ENCODE measurements around the gene PROC.
"Not testable (repeated sequence)": the region's sequence is repeated elsewhere in the genome, so short reads cannot be mapped to it uniquely, and the experiment has no call there.

PROC gene

GRCh38 chr2:127397568-127398238 is 20.5 kb upstream of the PROC start:
- DNase-seq (ENCODE audit: low spot score), result no peak

- DNase-seq (ENCODE audit: low spot score), result peak; percentile 63
These were observed 20.0 kb upstream of the PROC start for GRCh38 chr2:127398239-127398590.

GRCh38 chr2:127400533-127400896 is 17.7 kb upstream of the PROC start:
- no peak for DNase-seq (ENCODE audit: low spot score)

GRCh38 chr2:127400897-127401756 is 17.1 kb upstream of the PROC start:
- no peak for DNase-seq (ENCODE audit: low spot score)

GRCh38 chr2:127401757-127402695 is 16.2 kb upstream of the PROC start:
- DNase-seq (ENCODE audit: low spot score), result no peak

GRCh38 chr2:127403460-127403859 is 14.8 kb upstream of the PROC start:
- no peak for DNase-seq (ENCODE audit: low spot score)

- DNase-seq (ENCODE audit: low spot score), result no peak
These were observed 13.6 kb upstream of the PROC start for GRCh38 chr2:127404466-127405254.

- no peak for DNase-seq (ENCODE audit: low spot score)
These were observed 13.0 kb upstream of the PROC start for GRCh38 chr2:127405255-127405610.

- no peak for DNase-seq (ENCODE audit: low spot score)
These were observed 11.8 kb upstream of the PROC start for GRCh38 chr2:127406454-127406853.

GRCh38 chr2:127407091-127407490 is 11.1 kb upstream of the PROC start:
- DNase-seq (ENCODE audit: low spot score), result no peak

- DNase-seq (ENCODE audit: low spot score), result no peak
These were observed 10.6 kb upstream of the PROC start for GRCh38 chr2:127407661-127408003.

GRCh38 chr2:127408004-127408806 is 10.0 kb upstream of the PROC start:
- peak; percentile 94 for DNase-seq (ENCODE audit: low spot score)

- no peak for DNase-seq (ENCODE audit: low spot score)
These were observed 9.5 kb upstream of the PROC start for GRCh38 chr2:127408807-127409099.

GRCh38 chr2:127409716-127410115 is 8.5 kb upstream of the PROC start:
- not testable (repeated sequence) for DNase-seq (ENCODE audit: low spot score)

GRCh38 chr2:127410871-127411652 is 7.2 kb upstream of the PROC start:
- DNase-seq (ENCODE audit: low spot score), result peak; percentile 38

- DNase-seq (ENCODE audit: low spot score), result no peak
These were observed 6.4 kb upstream of the PROC start for GRCh38 chr2:127411653-127412369.

- DNase-seq (ENCODE audit: low spot score), result no peak
These were observed 5.0 kb upstream of the PROC start for GRCh38 chr2:127413200-127413599.

- no peak for DNase-seq (ENCODE audit: low spot score)
These were observed 4.2 kb upstream of the PROC start for GRCh38 chr2:127413782-127414637.

Measured in CD4-positive, alpha-beta T cell treated with Interleukin-2 at 100 ng/mL for 4 hours (primary cell).